Retinal pigment epithelial cell (primary cell): Measurements from ENCODE around the gene RNF130.

Experiments
- DNase-seq: peaks from one replicate; pipeline ENCODE4 v3.0.0-alpha.2; 2010; ENCODE audit warnings: low read depth
- H3K4me3 ChIP-seq: 2 replicates; pipeline ENCODE4 v1.5.1; 2011; ENCODE audit warnings: mild to moderate bottlenecking, low read length, control low read depth, moderate library complexity
- CTCF ChIP-seq: conservative IDR thresholded peaks from 2 replicates; pipeline ENCODE4 v1.5.1; 2011; ENCODE audit warnings: low read depth, low read length, control low read depth, inconsistent platforms

The RNF130 gene

GRCh38 chr5:179955630-179956029 is 115.9 kb downstream of the RNF130 start:
- no peak overlapping the region for H3K4me3 ChIP-seq
- no peak for TF ChIP-seq CTCF
- no peak for DNase-seq

DNA sequence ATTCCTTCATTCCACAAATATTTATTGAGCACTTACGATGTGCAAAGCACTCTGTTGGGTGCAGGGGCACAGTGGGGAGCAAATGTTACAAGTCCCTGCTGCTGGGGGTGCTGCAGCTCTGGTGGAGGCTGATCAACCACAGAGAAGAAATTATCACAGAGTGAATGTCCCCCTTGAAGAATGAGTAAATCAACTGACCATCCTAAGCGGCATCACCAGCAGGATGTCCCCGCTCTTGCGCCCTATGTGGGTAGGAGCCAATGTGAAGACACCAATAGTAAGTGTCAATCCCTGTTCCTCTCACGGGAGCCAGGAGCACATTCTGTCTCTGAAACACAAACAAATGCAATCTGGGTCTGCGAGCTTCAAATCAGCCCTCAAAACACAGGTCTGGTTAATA is 116.5 kb downstream of the RNF130 start:
- no peak for DNase-seq
- TF ChIP-seq CTCF, result no peak
- no peak overlapping the region for H3K4me3 ChIP-seq

GRCh38 chr5:179954434-179954833 is 117.1 kb downstream of the RNF130 start:
- no peak for DNase-seq
- no peak for TF ChIP-seq CTCF
- no peak overlapping the region for H3K4me3 ChIP-seq

DNA sequence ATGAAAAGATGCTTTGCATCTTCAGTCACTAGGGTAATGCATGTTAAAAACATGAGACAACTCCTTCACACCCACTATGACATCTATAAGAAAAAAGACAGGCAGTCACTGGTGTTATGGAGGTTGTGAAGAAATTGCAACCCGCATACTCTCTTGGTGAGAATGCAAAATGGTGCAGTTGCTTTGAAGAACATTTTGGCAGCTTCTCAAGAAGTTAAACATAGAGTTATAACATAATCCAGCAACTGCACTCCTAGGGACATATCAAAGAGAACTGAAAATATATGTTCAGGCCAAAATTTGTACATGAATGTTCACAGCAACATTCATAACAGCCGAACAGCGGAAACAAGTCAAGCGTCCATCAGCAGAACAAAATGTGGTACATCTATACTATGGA is 117.6 kb downstream of the RNF130 start:
- H3K4me3 ChIP-seq, result no peak overlapping the region
- no peak for TF ChIP-seq CTCF
- no peak for DNase-seq

DNA sequence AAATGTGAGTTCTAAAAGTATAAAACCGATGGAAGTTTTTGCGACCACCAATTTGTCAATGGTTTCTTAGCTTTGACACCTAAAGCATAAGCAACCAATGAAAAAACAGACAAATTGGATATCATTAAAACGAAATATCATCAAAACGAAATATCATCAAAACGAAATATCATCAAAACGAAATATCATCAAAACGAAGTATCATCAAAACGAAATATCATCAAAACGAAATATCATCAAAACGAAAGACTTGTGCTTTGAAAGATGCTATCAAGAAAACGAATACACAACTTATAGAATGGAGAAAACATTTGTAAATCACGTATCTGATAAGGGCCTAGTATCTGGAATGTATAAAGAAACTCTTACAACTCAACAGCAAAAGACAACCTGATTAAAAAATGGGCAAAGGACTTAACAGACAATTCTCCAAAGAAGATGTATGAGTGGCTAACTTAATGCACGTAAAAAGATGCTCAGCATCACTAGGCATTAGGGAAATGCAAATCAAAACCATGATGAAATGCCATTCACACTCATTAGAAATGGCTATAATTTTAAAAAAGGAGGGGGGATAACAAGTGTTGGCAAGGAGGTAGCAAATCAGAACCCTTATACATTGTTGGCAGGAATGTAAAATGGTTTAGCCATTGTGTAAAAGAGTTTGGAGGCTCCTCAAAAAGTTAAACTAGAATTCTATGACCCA is 134.4 kb downstream of the RNF130 start:
- H3K4me3 ChIP-seq, result no peak overlapping the region
- no peak for TF ChIP-seq CTCF
- no peak for DNase-seq

GRCh38 chr5:179930788-179931473 is 140.6 kb downstream of the RNF130 start:
- no peak for DNase-seq
- no peak overlapping the region for H3K4me3 ChIP-seq
- no peak for TF ChIP-seq CTCF

DNA sequence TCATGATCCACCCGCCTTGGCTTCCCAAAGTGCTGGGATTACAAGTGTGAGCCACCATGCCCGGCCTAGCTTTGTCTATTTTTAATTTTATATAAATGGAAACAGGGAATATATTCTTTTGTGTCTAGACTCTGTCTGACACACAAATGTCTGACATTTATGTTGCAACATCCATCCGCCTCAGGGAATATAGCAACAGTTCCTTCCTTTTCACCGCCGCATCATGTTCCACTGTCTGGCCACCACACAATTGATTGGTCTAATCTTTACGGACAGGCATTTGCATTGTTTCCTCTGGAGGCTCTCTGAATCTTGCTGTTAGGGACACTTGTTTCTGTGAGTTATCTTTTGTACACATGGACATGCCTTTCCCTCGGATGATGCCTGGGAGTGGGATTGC is 143.7 kb downstream of the RNF130 start:
- no peak for TF ChIP-seq CTCF
- no peak overlapping the region for H3K4me3 ChIP-seq
- DNase-seq, result no peak
